ENCODE data around the gene EFNA3.

EFNA3 gene, protein sequence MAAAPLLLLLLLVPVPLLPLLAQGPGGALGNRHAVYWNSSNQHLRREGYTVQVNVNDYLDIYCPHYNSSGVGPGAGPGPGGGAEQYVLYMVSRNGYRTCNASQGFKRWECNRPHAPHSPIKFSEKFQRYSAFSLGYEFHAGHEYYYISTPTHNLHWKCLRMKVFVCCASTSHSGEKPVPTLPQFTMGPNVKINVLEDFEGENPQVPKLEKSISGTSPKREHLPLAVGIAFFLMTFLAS

GRCh38 chr1:155078469-155079209 lies at the start of gene EFNA3:
EFNA3 (plus strand) TSS chr1:155078837; CDS start chr1:155078942, 105 bp downstream.
- peak; percentile 61 to 85 for DNase-seq

DNA sequence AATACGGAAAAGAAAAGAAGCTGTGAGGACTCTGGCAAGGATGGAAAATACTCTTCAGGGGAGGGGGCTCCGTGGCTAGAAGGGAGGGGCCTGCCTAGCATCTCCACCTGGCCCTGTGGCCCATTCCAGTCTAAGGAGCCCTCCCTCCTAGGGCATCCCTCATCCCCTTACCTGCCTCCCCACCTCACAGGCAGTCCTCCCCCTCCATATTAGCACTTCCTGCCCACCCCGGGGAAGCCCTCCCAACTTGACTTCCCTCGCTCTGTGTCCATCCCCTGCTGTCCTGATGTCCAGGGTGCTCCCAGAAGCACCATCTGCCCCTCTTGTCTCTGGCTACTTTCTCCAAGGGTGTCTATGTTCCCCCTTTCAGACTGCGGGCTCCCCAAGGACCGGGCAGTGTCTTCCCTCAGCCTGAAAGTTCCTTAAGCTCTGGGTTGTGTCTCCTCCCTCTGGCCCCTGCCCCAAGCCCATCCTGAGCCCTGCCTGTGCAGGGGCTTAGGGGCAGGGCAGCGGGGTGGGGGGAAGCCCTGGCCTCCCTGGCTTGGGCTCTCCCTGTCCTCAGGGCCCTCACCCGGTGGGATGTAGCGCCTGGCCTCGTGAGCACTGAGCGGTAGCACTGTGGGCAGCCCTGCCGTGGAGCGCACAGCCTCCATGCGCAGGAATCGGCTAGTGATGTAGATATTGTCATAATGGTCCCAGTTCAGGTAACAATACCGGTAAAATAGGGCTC lies 49.0 kb upstream of the EFNA3 start:
- DNase-seq: no peak

- DNase-seq: no peak
Measured at GRCh38 chr1:155030243-155030795, 48.3 kb upstream of the EFNA3 start.

- DNase-seq: no peak
Measured at GRCh38 chr1:155030899-155031298, 47.7 kb upstream of the EFNA3 start.

DNA sequence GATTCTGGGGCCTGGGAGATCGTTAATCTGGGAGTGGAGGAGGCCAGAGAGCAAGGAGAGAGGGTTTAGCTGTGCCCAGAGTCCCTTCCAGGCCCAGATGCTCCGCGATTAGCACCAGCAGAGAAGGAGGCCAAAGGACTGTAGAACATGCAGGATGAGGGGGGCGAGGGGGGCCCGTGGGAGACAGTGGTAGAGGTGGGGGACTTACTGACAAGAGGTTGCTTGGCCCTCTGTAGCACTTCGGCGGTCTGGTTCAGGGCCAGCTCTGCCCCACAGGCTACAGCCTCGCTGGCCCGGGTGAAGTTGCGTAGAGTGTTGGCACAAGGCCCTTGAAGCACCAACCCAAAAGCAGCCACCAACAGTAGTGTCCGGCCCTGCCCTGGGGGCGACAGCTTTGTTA lies 45.8 kb upstream of the EFNA3 start:
- DNase-seq: no peak

DNA sequence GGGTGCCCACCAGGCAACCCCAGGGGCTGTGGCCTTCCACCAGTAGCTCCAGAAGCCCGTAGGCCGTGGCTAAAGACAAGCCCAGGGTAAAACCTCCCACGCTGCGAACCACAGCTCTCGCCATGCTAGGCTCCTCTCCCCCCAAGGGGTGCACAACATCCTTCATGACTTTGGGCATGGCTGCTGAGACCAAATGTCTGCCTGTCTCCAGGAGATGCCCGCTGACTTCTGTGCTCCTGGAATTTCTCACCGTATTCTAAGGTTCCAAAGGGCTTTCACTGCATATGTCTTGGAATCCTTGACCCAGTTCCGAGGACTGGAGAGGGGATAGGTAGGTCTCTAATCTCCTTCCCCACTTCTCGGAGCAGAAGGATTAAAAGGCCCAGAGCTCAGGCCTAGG lies 45.1 kb upstream of the EFNA3 start, which contains the start of the genes DCST1 and DCST2:
TSS of gene DCST1 (plus strand) at position 301 of the 400 bp plus-strand sequence. CDS start 213 bp downstream, outside the sequence.
TSS of gene DCST2 (minus strand) at position 258 of the 400 bp plus-strand sequence. CDS start at position 178, 80 bp downstream.
- no peak for DNase-seq

DNA sequence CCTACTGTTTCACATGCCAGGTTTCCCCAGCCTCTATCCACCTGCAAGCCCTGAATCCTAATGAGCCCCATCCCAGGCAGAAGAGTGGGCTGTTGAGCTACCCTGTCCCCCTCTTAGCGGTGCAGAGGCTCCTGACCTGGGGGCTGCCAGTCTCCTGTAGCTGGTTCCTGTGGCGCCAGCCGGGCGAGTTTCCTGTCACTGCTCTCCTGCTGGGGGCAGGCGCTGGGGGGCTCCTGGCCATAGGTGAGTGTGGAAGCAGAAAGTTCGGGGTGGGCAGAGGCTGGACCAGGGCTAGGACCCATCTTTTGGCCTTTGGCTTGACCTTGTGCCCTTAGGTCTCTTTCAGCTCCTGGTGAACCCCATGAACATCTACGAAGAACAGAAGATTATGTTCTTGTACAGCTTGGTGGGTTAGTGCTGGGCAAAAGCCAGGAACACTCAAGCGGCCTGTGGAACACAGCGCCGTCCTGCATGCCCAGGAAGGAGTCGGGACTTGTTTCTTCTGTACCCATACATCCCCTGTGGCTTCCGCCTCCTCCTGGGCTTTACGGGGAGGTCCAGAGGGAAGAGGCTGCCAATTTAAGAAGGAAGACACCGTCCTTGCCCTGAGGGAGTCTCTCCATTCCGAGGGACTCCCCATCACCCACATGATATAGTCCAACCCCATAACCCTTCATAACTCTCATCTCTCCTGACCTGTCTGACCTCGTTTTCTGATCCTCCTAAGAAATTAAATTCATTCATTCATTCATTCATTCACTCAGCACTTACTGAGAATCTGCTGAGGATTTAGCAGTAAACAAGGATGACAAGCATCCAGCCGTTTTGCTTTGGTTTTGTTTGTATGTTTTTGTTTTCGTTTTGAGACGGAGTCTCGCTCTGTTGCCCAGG lies 44.1 kb upstream of the EFNA3 start:
- no peak for DNase-seq

DNA sequence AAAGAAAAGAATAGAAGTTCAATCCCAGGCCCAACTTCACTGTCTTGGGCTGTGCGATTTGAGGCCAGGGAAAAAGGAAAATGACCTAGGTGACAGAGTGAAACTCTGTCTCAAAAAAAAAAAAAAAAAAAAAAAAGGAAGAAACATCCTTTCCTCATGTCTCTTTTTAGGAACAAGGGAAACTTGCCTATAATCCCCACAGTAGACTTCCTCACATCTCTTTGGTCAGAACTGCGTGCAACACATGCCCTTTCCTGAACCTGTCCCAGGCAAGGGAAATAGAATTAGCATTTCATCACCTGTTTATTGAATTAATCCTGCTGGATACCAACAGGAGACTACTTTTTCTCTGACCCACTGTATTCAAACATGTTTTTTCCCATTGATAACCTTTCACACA lies 42.7 kb upstream of the EFNA3 start:
- DNase-seq: no peak

GRCh38 chr1:155037043-155037442 lies 41.6 kb upstream of the EFNA3 start:
- no peak for DNase-seq

DNA sequence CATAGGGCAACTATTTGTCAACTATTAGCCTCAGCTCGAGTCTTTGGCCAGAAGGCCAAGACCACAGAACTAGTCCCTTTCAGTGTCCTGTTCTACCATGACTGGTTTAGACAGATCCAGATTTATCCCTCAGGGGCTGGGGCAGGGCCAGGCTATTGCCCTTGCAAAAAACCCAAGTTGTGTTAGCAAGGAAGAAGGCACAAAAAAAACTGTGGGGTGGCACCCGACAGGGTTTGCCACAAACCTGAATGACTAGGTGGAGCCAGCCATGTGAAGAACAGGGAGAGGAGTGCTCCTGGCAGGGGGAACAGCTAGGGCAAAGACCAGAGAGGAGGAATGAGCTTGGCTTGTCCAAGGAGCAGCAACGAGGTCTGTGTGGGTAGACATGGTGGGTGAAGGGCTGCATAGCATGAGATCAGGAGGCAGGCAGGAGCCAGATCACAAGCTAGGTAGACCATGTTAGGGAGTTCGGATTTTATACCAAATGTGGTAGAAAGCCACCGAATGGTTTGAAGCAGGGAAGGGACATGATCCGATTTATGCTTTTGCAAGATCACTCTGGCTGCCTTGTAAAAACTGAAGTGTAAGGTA lies 40.7 kb upstream of the EFNA3 start:
- no peak for DNase-seq

- no peak for DNase-seq
Measured at GRCh38 chr1:155038602-155039307, 39.9 kb upstream of the EFNA3 start.

DNA sequence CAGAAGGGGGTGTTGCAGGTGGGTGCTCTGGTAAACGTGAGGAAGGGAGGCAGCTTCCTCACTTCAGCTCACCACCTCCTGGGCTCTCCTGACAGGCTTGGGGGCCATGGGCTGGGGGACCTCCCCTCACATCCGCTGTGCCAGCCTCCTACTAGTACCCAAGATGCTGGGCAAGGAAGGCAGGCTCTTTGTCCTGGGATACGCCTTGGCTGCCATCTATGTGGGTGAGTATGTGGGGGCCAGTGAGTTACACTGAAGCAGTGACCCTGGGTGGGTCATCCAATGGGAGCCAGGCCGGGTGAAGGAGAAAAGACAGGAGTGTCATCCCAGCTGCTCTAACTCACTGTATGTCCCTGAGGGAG lies 39.3 kb upstream of the EFNA3 start:
- no peak for DNase-seq

- DNase-seq: no peak
Measured at GRCh38 chr1:155040358-155041093, 38.1 kb upstream of the EFNA3 start.

- no peak for DNase-seq
Measured at GRCh38 chr1:155042789-155043188, 35.8 kb upstream of the EFNA3 start.

- DNase-seq: no peak
Measured at GRCh38 chr1:155043301-155043702, 35.3 kb upstream of the EFNA3 start.

- DNase-seq: no peak
Measured at GRCh38 chr1:155043793-155044192, 34.8 kb upstream of the EFNA3 start.

DNA sequence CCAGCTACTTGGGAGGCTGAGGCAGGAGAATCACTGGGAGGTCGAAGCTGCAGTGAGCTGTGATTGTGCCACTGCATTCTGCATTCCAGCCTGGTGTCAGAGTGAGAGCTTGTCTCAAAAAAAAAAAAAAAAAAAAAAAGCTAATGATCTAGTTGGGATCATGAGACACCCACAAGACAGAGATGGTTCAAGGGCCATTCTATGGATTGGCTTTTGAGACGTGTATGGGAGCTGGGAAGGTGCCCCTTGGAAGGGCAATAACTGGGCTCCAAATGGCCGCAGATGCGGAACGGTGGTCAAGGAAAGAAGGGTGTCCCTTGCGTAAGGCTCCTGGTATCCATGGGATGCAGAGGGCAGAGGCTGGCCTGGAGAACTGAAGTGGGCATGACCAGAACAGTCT lies 34.3 kb upstream of the EFNA3 start:
- no peak for DNase-seq

DNA sequence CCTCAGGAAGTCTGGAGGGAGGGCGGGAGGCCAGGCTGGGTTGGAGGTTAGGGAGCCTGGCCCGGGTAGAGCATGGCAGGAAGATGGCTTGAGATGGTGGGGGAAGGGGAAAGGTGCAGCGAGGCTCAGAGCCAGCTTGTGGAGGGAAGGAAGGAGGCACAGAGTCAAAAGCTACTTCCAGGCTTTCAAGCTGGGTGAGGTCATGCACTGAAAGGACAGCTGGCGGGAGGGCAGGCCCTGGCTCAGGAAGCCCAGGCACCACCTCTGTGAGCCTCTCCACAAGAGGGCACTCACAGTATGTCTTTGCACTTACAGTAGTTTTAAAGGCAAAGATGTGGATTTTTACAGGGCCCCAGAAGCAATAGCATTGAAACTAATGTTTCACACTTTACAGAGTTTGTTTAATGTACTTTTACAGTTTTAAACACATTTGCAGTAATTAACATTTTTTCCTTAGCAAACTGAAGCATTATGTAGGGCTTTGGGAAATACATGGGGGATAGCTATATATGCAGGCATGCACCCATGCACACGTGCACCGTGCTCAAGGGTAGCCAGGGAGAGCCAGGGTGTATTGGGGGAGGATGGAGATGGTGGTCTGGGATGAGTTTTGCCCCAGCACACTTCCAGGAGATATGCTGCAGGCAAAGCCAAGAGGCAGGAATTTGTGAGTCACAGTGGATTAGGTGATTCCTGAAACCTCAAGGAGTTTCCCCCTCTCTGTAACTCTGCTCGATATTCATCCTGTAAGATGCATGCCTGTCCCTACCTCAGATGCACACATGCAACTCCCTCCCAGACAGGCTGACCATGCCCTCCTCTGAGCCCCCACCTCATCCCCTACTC lies 33.6 kb upstream of the EFNA3 start:
- peak; percentile 15 to 81 for DNase-seq
